Pancreas (tissue), 10 donors: ENCODE results near the gene TANK. TPM values are rescaled to one million over a fixed set of nuclear protein-coding genes. Genes with fewer than 3 reads are reported as not detected.

Experiments
- ATAC-seq, 4 donors: fragments of 200-7000 bp; cut with Tn5 transposase; one replicate each; pipeline versions ENCODE4 v1.8.0 to v1.9.1; 2020; ENCODE audit warnings: mild to moderate bottlenecking in 4 of 4, moderate library complexity in 4 of 4
- DNase-seq, 6 donors: peaks; one replicate each; pipeline ENCODE4 v3.0.0-alpha.2; 2020
- FAIRE-seq: peaks from 2 replicates; lab custom pipeline; 2012; peaks lifted over from hg19 to GRCh38; lab: Jason Lieb, UNC
- H3K27ac ChIP-seq, 4 donors: fragments of 200-600 bp; sonication (generic); 1 replicate in 3 of 4; 2 replicates in 1 of 4; pipeline versions ENCODE4 v1.5.0 to v1.8.0; 2020
- H3K27me3 ChIP-seq, 4 donors: fragments of 200-600 bp; one replicate each; pipeline ENCODE4 v1.8.0; 2021
- H3K36me3 ChIP-seq, 3 donors: fragments of 200-600 bp; sonication (generic) in 1 of 3; one replicate each; pipeline versions ENCODE4 v1.5.0 to v1.8.0; 2020 to 2021
- H3K4me1 ChIP-seq, 3 donors: fragments of 200-600 bp; one replicate each; pipeline ENCODE4 v1.8.0; 2021
- H3K4me3 ChIP-seq, 4 donors: fragments of 200-600 bp; sonication (generic) in 2 of 4; one replicate each; pipeline versions ENCODE4 v1.5.0 to v1.8.0; 2020 to 2021
- H3K9me3 ChIP-seq, 4 donors: fragments of 200-600 bp; one replicate each; pipeline ENCODE4 v1.8.0; 2021
- CTCF ChIP-seq, 4 donors: fragments of 200-600 bp; sonication (generic) in 3 of 4; IDR thresholded peaks; one replicate each; pipeline versions ENCODE4 v1.5.0 to v1.8.0; 2021; ENCODE audit warnings: antibody characterized with exemption in 4 of 4
- WGBS, 2 donors: extraction: QIAGEN DNeasy Blood & Tissue Kit; methylation state at CpG; one replicate each; pipeline ENCODE4 v1.1.7; 2013; 5-methylcytosine and 5-hydroxymethylcytosine counted together
- intact Hi-C, 3 donors: fragments of 100-400 bp; cut with DNase I; formaldehyde crosslinking; loops; one replicate each; pipeline versions ENCODE4 v1.11.1 to v1.14.2; 2022
- polyA plus RNA-seq, 2 donors: library from polyadenylated mRNA; stranded (reverse); fragments of 200-250 nt; gene quantifications; one replicate each; pipeline ENCODE4 v1.2.3, GENCODE V29; 2013
- total RNA-seq, 6 donors: library from RNA; stranded (reverse); fragmentation: NEBNext Ultra II Directional in 4 of 6; extraction: Animal tissue kit (Norgen Biotek cat#: 25700) in 4 of 6; gene quantifications; one replicate each; pipeline versions ENCODE4 v1.2.1 to v1.2.4, GENCODE V29; 2021 to 2023
- donor health status: healthy with polysubstance abuse.
- donor health status: DM: no; HTN: no; CAD: no; lungs with moderate emphysema.
- donor health status: DM: no; HTN: no; CAD: no.
- donor health status: control.
- donor health status: control.
- donor health status: Bipolar disorder and iron deficiency.
- donor health status: DM: yes; HTN: yes; CAD: no.
- donor health status: DM: no; HTN: no; CAD: no.
- donor health status: DM: no; HTN: no; CAD: no.
- donor health status: DM: yes; HTN: yes; CAD: no.

Gene TANK
- total and polyA plus RNA-seq, 8 donors: 10.9 to 30.3 (median 16.0) TPM

- no peaks in the 10 kb centered on the region for H3K9me3 ChIP-seq
- H3K4me3 ChIP-seq: no peak overlapping the region
- no peak for ATAC-seq
- H3K4me1 ChIP-seq: no peaks in the 10 kb centered on the region
- no peak for FAIRE-seq
- H3K27me3 ChIP-seq: no peaks in the 10 kb centered on the region
- WGBS, 2 donors: 88% methylated on average over 4 of the region's 4 CpGs
- intact Hi-C loops: no loop called here
- DNase-seq: no peak
- no peak for TF ChIP-seq CTCF (IDR thresholded peaks at IDR 0.05)
- H3K27ac ChIP-seq: no peak overlapping the region
- H3K36me3 ChIP-seq: peaks cover 0 to 16% (median 3%) of the 10 kb centered on the region in 3 donors
Observed at GRCh38 chr2:161208527-161209139, 48.4 kb downstream of the TANK start.

GRCh38 chr2:161209902-161210301, 49.7 kb downstream of the TANK start:
- no peaks in the 10 kb centered on the region for H3K27me3 ChIP-seq
- DNase-seq (no peak), FAIRE-seq (no peak), ATAC-seq (no peak)
- WGBS, 2 donors: 50 to 55% methylated on average over 2 of the region's 2 CpGs
- no peaks in the 10 kb centered on the region for H3K9me3 ChIP-seq
- no peak overlapping the region for H3K27ac ChIP-seq
- intact Hi-C loops: no loop called here
- no peaks in the 10 kb centered on the region for H3K4me1 ChIP-seq
- H3K4me3 ChIP-seq: no peak overlapping the region
- H3K36me3 ChIP-seq: peaks cover 0 to 12% (median 3%) of the 10 kb centered on the region in 3 donors
- no peak for TF ChIP-seq CTCF (IDR thresholded peaks at IDR 0.05)

GRCh38 chr2:161217597-161218185, 57.5 kb downstream of the TANK start:
- H3K9me3 ChIP-seq: no peaks in the 10 kb centered on the region
- H3K36me3 ChIP-seq: no peaks in the 10 kb centered on the region
- no peak overlapping the region for H3K27ac ChIP-seq
- DNase-seq (no peak), ATAC-seq (no peak), FAIRE-seq (no peak)
- TF ChIP-seq CTCF (IDR thresholded peaks at IDR 0.05): no peak
- H3K4me1 ChIP-seq: no peaks in the 10 kb centered on the region
- no peak overlapping the region for H3K4me3 ChIP-seq
- WGBS, 2 donors: 73 to 83% methylated on average over 3 of the region's 3 CpGs
- H3K27me3 ChIP-seq: no peaks in the 10 kb centered on the region
- intact Hi-C loops: no loop called here

- ATAC-seq (no peak), DNase-seq (no peak), FAIRE-seq (no peak)
- no peaks in the 10 kb centered on the region for H3K4me1 ChIP-seq
- WGBS, 2 donors: 98% methylated on average over 1 of the region's 1 CpG
- intact Hi-C loops: no loop called here
- H3K36me3 ChIP-seq: no peaks in the 10 kb centered on the region
- no peak for TF ChIP-seq CTCF (IDR thresholded peaks at IDR 0.05)
- H3K27ac ChIP-seq: no peak overlapping the region
- H3K9me3 ChIP-seq: no peaks in the 10 kb centered on the region
- no peak overlapping the region for H3K4me3 ChIP-seq
- no peaks in the 10 kb centered on the region for H3K27me3 ChIP-seq
Observed at GRCh38 chr2:161219211-161219610, 59.0 kb downstream of the TANK start.

- H3K4me1 ChIP-seq: peaks cover 0 to 4% (median 0%) of the 10 kb centered on the region in 3 donors
- 63 to 74% methylated on average over 3 of the region's 3 CpGs for WGBS, 2 donors
- H3K27me3 ChIP-seq: no peaks in the 10 kb centered on the region
- ATAC-seq: peak in 3 of 4 donors; percentile 70 to 80 (median 71)
- intact Hi-C loops: loop anchor here in 1 of 3 donors (10.0 kb wide), 1 partner anchor 52 kb away; no protein-coding TSS in a partner anchor
- H3K4me3 ChIP-seq: no peak overlapping the region
- no peaks in the 10 kb centered on the region for H3K9me3 ChIP-seq
- no peaks in the 10 kb centered on the region for H3K36me3 ChIP-seq
- no peak overlapping the region for H3K27ac ChIP-seq
- TF ChIP-seq CTCF (IDR thresholded peaks at IDR 0.05): peak in 3 of 4 donors; percentile 51 to 64 (median 55)
- peak; percentile 98 for FAIRE-seq
- DNase-seq: no peak
Observed at GRCh38 chr2:161223139-161223732, 63.0 kb downstream of the TANK start.
